Amygdala (tissue), 56 donors: Measurements from ENCODE around the gene B4GALT1.
"Not testable (repeated sequence)": the region's sequence is repeated elsewhere in the genome, so short reads cannot be mapped to it uniquely, and the experiment has no call there.

Experiments
- DNase-seq, 56 donors: peaks; one replicate each; lab custom pipeline; 2025; lab: John Stamatoyannopoulos, UW

B4GALT1 gene

DNA sequence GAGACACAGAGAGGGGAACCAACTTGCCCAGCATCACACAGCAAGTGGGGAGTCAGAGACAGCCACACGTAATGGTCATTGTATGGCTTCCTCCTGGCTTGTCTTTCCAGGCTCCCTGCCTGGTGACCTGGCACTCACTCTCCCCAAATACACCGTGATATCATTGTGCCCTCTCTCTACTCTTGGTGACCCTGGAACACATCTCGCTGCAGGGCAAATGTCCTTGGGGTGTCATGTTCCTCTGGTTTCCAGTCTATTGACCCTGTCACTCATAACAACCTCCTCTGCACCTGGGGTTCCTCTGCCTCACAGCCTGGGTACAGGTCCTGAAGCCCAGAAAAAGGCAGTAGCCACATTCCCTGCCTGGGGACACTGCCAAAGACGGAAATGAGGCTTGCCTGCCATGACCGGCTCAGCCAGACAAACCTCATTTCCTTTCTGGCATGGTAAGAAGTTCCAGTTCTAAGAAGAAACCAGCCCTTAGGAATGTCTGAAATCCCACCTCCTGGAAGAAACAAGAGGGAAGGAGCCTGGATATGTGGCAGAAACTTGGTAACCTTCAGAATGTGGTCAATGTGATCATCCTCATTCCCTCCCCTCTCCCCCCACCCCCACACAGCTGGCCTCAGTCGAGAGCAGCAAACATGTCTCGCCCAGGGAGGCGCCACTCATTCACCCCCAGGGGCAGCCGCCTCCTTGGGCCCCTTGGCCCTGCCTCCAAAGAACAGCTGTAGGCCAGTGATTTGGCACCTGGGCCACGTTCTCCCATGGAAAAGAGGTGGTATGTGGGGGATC is 60.1 kb downstream of the B4GALT1 start:
- peak in 1 of 56 donors; percentile 4 for DNase-seq

DNA sequence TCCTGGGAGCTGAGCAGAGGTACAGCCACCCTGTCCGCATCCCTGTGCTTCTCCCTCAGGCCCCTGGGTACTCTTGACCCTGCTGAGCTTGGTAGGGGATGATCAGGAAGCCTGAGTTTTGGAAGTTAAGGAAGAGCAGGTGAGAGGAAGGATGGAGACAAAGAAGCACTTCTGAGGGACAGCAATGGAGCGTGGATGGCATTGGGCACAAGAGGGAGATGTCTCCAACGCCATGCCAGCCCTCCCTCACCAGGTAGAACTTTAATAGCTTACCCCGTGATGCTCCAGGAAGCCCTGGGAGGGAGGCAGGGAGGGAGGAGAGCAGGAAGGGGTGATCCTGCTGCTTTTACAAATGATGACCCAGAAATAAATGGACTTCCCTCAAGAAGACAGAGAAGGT is 60.8 kb downstream of the B4GALT1 start:
- no peak for DNase-seq

DNA sequence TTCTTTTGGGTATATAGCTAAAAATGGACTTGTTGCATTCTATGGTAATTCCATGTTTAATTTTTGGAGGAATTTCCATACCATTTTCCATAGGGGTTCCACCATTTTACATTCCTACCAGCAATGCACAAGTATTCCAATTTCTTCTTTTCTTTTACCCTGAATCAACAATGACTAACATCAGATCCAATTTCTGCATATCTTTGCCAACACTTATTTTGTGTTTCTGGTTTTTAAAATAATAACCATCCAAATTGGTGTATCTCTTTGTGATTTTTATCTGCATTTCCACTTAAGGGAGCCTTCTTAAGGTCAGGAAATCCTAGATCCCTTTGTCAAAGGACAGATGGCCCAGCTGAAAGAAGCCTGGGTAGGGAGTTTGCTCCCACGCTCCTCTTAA is 61.2 kb downstream of the B4GALT1 start:
- DNase-seq: no peak

DNA sequence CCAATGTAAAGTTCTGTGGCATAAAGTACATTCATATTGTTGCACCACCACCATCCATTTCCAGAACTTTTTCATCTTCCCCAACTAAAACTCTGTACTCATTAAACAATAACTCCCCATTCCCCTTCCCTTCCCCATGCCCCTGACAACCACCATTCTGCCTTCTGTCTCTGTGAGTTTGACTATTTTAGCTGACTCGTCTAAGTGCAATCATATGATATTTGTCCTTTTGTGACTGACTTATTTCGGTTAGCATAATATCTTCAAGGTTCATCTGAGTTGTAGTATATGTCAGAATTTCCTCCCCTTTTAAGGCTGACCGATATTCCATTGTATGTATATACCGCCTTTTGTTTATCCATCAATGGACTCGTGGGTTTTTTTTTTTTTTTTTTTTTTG is 61.6 kb downstream of the B4GALT1 start:
- DNase-seq: no peak

DNA sequence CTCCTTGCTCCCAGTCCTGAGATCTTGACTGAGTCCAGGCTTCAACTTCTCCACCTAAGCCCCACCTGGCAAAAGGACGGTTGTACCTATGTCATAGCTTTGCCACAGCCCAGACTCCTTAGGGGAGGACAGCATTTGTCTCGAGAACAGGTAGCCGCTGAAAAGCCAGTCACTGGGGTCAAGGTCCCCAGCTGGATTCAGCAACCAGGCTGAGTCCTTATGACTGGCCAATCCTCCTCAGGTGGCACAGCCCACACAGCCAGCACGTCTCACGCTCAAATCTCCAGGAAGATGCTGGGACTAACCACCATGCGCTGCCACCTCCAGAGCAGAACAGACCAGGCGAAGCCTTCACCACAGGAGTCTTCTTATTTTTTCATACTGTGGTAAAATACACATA is 62.7 kb downstream of the B4GALT1 start:
- DNase-seq: no peak

DNA sequence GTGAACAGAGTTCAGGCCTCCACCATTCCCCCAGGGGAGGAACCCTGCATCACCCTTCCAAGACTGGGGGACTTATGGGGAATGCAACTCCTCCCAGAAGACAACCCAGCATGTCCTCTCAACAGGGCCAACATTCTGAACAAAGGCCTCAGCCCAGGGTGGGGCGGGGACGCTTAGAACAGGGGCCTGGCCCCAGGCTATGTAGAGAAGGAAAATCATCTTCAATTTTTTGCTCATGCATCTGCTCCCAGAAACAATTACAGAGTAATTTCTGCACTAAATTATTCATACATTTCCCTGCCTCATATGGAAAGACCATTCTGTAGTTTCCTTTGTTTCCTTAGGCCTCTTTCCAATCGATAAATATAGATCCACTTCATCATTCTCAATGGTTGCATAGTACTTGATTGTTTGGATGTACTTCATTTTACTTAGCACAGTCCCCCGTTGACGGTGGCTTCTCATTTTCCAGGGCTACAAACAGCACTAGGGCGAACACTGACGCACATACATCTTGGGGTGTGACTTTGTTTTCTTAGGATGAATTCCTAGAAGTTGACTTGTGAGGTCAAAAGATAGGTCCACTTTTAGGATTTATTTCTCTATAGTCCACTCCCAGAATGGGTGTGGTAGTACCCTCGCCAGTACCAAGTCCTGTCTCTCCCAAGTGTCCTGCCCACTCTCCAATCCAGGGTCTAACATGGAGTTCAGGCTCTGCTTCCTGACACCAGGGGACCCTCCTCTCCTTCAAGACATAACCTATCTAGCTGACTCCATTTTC is 63.4 kb downstream of the B4GALT1 start:
- DNase-seq: no peak

DNA sequence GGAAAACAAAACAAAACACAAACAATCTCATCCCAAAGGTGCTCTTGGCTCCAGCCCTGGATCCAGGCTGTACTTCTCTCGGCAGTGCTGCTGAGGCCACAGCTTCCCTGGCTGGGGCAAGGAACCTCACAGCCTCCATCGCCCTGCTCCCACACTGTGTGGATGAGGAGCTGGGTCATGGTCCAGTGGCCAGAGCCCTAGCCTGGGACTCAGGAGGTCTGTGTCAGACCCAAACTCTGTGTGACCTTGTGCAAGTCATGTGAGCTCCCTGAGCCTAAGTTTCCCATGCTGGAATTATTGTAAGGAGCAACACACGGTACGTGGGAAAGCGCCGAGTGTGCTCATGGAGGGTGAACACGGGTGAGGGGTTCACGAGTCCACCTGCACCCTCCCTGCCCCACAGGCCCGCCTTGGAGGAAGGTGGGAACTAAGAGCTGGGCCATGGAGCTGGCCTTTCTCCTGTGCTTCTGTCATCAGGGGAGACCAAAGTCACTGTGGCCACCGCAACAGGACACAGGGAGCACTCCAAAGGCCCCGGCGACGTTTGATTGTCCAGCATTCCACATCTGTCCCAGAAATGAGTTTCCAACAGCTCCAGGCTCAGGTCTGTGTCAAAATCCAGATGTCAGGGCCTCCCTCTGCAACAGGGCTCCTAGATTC is 64.5 kb downstream of the B4GALT1 start:
- no peak for DNase-seq

DNA sequence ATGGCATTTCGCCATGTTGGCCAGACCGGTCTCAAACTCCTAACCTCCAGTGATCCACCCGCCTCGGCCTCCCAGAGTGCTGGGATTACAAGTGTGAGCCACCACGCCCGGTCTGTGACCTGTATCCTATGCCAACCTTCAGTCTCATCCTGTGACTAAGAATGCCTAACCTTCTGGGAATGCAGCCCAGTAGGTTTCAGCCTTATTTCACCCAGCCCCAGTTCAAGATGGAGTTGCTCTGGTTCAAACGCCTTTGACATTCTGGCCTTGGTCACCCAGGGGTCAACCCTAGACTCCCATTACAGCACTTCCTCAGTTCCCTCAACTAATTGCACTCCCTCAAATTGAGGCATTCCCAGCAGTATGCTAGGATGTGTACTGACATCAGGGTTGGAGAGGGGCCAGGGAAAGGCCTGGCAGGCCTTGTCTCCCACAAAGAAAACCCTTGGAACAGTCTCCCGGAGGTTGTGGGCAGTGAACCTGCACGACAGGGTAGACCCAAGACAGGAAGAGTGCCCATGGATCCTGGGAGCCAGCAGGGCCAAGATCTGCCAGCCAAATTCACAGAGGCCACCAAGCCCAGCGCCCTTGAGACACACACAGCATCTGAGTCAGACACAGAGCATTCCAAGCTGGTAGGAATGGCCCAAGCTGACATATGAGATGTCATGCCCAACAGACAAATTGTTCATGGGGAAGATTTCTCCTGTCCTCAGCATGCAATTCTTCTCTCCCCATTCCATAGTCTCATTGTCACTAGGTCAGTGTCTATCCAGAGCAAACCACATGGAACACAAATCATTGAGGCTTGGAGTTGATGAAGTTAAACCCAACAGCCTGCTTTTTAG is 65.8 kb downstream of the B4GALT1 start:
- peak in 16 of 56 donors; percentile 4 to 64 (median 18) for DNase-seq

DNA sequence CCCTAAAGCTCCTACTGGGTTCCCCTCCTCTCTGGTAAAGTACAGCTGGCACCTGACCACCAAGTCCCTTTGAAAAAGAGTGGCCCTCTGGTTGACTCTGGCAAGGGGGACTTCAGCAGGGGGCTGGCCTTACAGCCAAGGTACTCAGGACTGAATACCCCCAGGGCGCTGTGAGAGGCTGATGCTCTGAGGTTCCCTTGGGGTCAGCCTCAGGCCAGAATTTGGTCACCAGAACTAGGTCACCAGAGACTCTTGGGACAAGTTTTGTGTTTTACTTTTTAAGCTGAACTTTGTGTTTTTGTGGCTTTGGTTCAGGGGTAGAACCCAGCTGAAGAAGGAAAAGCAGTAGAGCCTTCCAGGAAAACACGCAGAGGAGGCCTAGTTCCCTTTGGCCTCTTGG is 67.4 kb downstream of the B4GALT1 start:
- no peak for DNase-seq

DNA sequence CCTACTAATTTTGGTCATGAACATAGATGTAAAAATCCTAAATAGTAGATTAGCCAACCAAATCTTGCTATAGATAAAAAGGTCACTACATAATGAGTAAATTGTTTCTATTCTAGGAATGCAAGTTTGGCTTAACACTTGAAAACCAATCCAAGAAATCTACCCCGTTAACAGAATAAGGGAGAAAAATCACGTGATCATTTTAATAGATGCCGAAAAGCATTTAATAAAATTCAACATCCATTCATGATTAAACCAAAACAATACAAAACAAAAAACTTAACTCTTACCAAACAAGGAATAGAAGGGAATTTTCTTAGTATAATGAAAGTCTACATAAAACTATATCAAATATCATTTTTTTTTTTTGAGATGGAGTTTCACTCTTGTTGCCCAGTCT is 69.9 kb downstream of the B4GALT1 start:
- DNase-seq: no peak

DNA sequence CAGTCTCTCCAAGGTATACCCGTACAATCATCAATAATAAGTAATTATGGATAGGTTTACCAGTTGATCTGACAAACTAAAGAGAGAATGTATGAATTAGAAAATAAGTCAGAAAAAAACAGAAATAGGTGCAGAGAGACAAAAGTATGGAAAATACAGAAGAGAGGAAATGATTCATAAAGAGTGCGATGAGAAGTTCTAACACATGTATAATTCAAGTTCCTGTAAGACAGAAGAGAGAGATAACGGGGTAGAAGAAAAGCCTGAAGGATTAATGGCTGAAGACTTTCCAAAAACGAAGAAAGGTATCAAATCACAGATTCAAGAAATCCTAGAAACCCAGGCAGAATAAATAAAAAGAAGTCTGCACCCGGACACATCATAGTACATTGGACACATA is 74.5 kb downstream of the B4GALT1 start:
- DNase-seq: no peak

DNA sequence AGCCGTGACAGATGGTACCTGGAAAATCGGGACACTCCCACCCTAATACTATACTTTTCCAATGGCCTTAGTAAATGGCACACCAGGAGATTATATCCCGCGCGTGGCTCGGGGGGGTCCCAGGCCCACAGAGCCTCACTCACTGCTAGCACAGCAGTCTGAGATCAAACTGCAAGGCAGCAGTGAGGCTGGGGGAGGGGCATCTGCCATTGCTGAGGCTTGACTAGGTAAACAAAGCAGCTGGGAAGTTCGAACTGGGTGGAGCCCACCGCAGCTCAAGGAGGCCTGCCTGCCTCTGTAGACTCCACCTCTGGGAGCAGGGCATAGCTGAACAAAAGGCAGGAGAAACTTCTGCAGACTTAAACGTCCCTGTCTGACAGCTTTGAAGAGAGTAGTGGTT is 81.5 kb downstream of the B4GALT1 start:
- not testable (repeated sequence) for DNase-seq

DNA sequence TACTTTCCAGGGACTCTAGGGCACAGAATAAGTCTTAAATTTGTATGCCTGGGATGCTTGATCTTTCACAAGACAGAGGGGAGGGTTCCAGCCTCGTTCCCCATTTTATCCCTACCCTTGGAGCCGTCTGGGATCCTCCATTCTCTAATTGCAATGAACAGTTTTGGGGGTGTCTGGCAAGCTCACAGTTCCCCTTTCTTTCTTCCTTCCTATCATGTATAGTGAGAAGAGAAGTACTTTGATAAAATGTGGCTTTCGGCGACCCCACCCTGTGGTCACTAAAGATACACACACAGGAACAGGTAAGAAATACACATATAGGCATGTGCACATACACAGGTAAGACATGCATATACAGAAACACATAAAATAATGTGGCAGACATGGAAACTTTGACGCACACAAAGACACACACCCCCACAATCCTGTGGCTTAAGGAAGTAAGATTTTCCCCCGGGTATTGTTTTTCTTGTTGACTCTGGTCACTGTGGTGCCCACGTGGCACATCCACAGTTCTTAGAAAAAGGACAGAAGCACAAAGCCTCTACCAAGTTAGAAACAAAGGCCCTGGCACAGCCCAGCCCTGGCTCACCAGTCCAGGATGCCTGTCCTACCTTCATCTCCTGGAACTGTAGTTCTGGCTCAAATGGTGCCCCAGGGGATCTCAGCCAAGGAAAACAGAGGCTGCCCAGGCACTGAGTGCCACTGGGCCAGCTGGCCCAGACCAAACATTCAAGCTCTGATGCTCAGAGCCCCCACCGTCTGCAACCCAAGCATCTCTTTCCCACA is 84.4 kb downstream of the B4GALT1 start:
- DNase-seq: peak in 21 of 56 donors; percentile 6 to 62 (median 16)

DNA sequence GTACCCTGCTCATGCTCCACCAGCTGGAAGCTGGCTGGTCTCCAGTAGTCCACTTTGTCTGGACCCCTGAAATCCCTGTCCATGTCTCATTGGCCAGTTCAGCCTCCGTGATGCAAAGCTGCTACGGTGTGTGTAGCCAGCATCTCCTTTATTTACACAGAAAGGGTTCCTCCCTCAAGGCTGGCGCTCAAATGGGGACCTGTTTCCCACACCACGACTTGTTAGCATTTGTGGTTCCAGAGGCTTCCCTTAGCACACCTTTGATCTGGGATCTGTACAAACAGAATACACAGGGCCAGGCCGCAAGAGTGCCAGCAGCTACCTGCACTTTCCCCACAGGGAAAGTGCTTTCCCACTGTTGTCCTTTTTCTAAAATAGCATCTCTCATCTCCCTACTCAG is 85.0 kb downstream of the B4GALT1 start:
- DNase-seq: no peak

DNA sequence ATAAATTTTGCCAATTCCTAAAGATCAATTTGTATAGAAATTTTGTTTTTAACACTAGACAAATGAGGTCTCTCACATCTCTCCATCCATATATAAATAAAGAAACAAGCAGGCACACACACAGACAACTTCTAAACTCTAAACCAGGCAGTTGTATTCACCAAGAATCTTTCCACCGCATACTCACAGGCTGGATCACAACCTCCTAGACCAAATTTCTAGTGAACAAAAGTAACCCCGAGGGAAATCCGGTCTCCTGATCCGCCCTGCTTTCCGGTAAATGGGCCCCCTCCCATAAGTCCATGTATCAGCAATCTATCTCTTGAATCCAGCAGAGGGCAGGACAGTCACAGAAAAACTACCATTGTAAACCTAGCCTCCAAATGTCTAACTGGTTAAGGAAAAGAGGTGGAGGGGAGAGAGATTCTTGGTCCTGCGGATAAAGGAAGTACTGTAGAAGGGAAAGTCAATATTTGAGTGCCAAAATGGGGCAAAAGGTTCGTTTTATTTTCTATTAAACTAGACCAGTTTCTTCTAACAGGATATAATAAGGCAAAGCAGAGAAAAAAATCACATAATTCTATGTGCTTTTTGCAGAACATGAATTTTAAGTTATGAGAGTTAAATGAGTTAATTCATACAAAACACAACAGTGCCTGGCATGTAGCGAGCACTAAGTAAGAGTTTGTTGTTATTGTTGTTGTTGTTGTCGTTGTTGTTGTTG is 85.8 kb downstream of the B4GALT1 start:
- peak in 34 of 56 donors; percentile 4 to 74 (median 27) for DNase-seq

DNA sequence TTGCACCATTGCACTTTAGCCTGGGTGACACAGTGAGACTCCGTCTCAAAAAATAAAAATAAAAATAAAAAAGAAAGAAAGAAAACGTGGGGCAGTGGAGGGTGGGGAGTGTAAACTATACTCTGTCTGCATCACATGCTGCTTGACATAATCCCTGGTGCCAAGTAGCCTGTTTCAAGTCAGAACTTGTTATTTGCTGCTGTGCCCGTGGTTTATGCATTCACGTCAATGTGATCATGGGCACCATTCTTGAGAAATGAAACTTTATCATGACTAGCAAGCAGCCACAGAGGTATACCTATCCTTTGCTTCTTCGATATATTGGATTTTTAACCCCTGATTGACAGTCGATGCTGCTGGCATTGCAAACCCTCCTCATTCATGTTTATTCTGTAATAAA is 86.6 kb downstream of the B4GALT1 start:
- no peak for DNase-seq

DNA sequence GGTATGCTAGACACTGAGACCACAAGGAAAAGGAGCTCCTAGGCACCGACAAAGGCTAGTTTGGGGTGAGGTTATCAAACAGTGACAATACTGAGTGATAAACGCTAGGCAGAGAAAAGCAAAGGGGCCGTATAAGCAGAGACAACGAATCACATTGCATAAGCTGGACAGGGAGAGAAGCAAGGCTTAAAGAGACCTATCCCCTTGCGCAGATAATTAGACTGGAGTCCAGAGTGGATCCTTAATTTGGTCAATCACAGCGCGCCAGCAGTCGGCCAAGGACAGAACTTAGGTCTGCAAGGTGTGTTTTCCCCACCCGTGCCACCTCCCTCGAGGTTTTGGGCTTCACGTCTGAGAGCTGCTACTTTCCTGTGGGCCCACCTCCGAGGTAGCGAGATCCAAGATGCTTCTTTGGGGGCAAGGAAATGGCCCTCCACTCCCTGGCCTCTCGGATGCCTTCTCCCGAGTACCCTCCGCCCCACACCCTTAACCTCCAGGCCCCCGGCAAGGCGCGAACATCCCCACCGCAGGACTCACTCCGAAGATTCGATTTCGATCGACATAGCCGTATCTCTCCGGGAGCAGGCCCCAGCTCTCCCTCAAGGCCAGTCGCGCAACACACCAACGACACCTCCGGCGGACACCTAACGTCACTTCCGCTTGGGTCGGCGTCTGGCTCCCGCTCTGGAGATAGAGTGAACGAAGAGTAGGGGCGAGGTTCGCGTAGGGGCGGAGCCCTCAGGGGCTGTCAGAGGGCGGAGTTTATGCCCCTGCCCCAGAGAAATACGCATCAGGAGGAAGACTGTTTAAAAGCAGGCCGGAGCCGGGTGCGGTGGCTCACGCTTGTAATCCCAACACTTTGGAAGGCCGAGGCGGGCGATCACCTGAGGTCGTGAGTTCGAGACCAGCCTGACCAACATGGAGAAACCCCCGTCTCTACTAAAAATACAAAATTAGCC is 90.8 kb downstream of the B4GALT1 start, which contains the start of gene SMU1:
SMU1 (minus strand) TSS at position 629 of the 959 bp plus-strand sequence; CDS start at position 563, 66 bp downstream.
- peak; percentile 68 to 98 (median 92) for DNase-seq

DNA sequence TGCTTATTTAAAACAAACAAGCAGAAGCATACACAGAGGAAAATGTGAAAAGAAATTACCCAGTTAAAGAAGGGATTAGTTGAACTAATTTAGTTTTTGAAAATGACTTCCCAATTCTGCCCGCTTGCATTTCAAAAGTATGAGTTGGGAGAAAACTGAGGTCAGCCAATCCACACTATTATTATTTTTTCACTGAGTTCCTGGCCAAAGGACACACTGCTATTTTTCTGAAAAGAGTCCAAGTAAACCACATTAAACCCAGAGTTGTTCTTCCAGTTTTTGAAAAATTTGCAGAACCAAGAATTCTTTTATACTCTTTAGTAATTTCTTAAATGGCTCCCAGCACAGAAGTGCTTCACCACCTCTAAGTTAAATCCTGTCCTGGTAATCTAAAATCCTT is 98.1 kb downstream of the B4GALT1 start:
- DNase-seq: no peak
